Measurements from ENCODE around the gene ENSA. TPM values are rescaled to one million over a fixed set of nuclear protein-coding genes. Genes with fewer than 3 reads are reported as not detected.
"Not testable (repeated sequence)": the region's sequence is repeated elsewhere in the genome, so short reads cannot be mapped to it uniquely, and the experiment has no call there.

Gene ENSA
- total and polyA plus RNA-seq, 4 donors: 19.0 to 59.8 (median 55.3) TPM

GRCh38 chr1:150603711-150604110 lies 25.7 kb downstream of the ENSA start:
- TF ChIP-seq RXRA (IDR thresholded peaks at IDR 0.05) (no peak), HNF4G (IDR thresholded peaks at IDR 0.05) (no peak), GABPA (IDR thresholded peaks at IDR 0.05 in 1 of 2, conservative IDR thresholded peaks at IDR 0.05 in 1 of 2) (no peak), FOXA2 (IDR thresholded peaks at IDR 0.05) (no peak), REST (IDR thresholded peaks at IDR 0.05) (no peak), RAD21 (IDR thresholded peaks at IDR 0.05) (no peak)
- no peaks in the 10 kb centered on the region for H3K27me3 ChIP-seq (ENCODE audit: control insufficient read depth in 4 of 4, insufficient read depth in 4 of 4, low read length in 3 of 4)
- H3K27ac ChIP-seq (ENCODE audit: low read depth in 1 of 2, low read length in 2 of 2): peak overlapping the region; percentile 85
- no peak for DNase-seq (ENCODE audit: low spot score)
- 97% methylated on average over 3 of the region's 3 CpGs for WGBS
- H3K9me3 ChIP-seq (ENCODE audit: control insufficient read depth in 4 of 4, low read length in 3 of 4): no peaks in the 10 kb centered on the region
- H3K4me1 ChIP-seq (ENCODE audit: control insufficient read depth in 4 of 4, insufficient read depth in 4 of 4, low read length in 3 of 4): peaks cover 0 to 17% (median 0%) of the 10 kb centered on the region in 4 donors
- peak overlapping the region in 1 of 2 donors; percentile 21 for H3K9ac ChIP-seq (ENCODE audit: low read depth in 1 of 2, low read length in 2 of 2)
- no peak overlapping the region for H3K4me3 ChIP-seq (ENCODE audit: low read depth in 1 of 3, low read length in 3 of 3)
- H3K36me3 ChIP-seq (ENCODE audit: control insufficient read depth in 4 of 4, insufficient read depth in 3 of 4, low read depth in 1 of 4, low read length in 3 of 4): no peaks in the 10 kb centered on the region

- H3K27me3 ChIP-seq (ENCODE audit: control insufficient read depth in 4 of 4, insufficient read depth in 4 of 4, low read length in 3 of 4); DNase-seq (ENCODE audit: low spot score); H3K9ac ChIP-seq (ENCODE audit: low read depth in 1 of 2, low read length in 2 of 2); H3K4me3 ChIP-seq (ENCODE audit: low read depth in 1 of 3, low read length in 3 of 3); H3K36me3 ChIP-seq (ENCODE audit: control insufficient read depth in 4 of 4, insufficient read depth in 3 of 4, low read depth in 1 of 4, low read length in 3 of 4); H3K9me3 ChIP-seq (ENCODE audit: control insufficient read depth in 4 of 4, low read length in 3 of 4): not testable (repeated sequence)
- Histone ChIP-seq H3K4me1 (ENCODE audit: control insufficient read depth in 4 of 4, insufficient read depth in 4 of 4, low read length in 3 of 4) (peaks cover 0 to 14% (median 0%) of the 10 kb centered on the region in 4 donors), H3K27ac (ENCODE audit: low read depth in 1 of 2, low read length in 2 of 2) (peak overlapping the region in 1 of 2 donors; percentile 39)
- 96% methylated on average over 12 of the region's 12 CpGs for WGBS
Measured at GRCh38 chr1:150602372-150602771, 27.0 kb downstream of the ENSA start.

GRCh38 chr1:150601540-150601939 lies 27.9 kb downstream of the ENSA start:
- H3K27ac ChIP-seq (ENCODE audit: low read depth in 1 of 2, low read length in 2 of 2): peak overlapping the region; percentile 39
- no peak for TF ChIP-seq HNF4G (IDR thresholded peaks at IDR 0.05)
- no peak for TF ChIP-seq RAD21 (IDR thresholded peaks at IDR 0.05)
- TF ChIP-seq ATF3 (IDR thresholded peaks at IDR 0.05): no peak
- no peak for TF ChIP-seq GABPA (IDR thresholded peaks at IDR 0.05 in 1 of 2, conservative IDR thresholded peaks at IDR 0.05 in 1 of 2)
- no peak for TF ChIP-seq ZBTB33 (IDR thresholded peaks at IDR 0.05)
- no peak for TF ChIP-seq MAX (IDR thresholded peaks at IDR 0.05)
- no peak for TF ChIP-seq SP1 (IDR thresholded peaks at IDR 0.05)
- TF ChIP-seq HNF4A (conservative IDR thresholded peaks at IDR 0.05): no peak

GRCh38 chr1:150598346-150598745 lies 31.1 kb downstream of the ENSA start:
- not testable (repeated sequence) for H3K27ac ChIP-seq (ENCODE audit: low read depth in 1 of 2, low read length in 2 of 2); H3K4me3 ChIP-seq (ENCODE audit: low read depth in 1 of 3, low read length in 3 of 3); H3K9ac ChIP-seq (ENCODE audit: low read depth in 1 of 2, low read length in 2 of 2); H3K36me3 ChIP-seq (ENCODE audit: control insufficient read depth in 4 of 4, insufficient read depth in 3 of 4, low read depth in 1 of 4, low read length in 3 of 4); DNase-seq (ENCODE audit: low spot score); H3K4me1 ChIP-seq (ENCODE audit: control insufficient read depth in 4 of 4, insufficient read depth in 4 of 4, low read length in 3 of 4); H3K27me3 ChIP-seq (ENCODE audit: control insufficient read depth in 4 of 4, insufficient read depth in 4 of 4, low read length in 3 of 4); H3K9me3 ChIP-seq (ENCODE audit: control insufficient read depth in 4 of 4, low read length in 3 of 4)
- 74% methylated on average over 4 of the region's 4 CpGs for WGBS

More at GRCh38 chr1:150601540-150601939, 27.9 kb downstream of the ENSA start:
- no peaks in the 10 kb centered on the region for H3K9me3 ChIP-seq (ENCODE audit: control insufficient read depth in 4 of 4, low read length in 3 of 4)
- H3K9ac ChIP-seq (ENCODE audit: low read depth in 1 of 2, low read length in 2 of 2): no peak overlapping the region
- no peak for DNase-seq (ENCODE audit: low spot score)
- no peak overlapping the region for H3K4me3 ChIP-seq (ENCODE audit: low read depth in 1 of 3, low read length in 3 of 3)
- peaks cover 0 to 14% (median 0%) of the 10 kb centered on the region in 4 donors for H3K4me1 ChIP-seq (ENCODE audit: control insufficient read depth in 4 of 4, insufficient read depth in 4 of 4, low read length in 3 of 4)
- no peaks in the 10 kb centered on the region for H3K27me3 ChIP-seq (ENCODE audit: control insufficient read depth in 4 of 4, insufficient read depth in 4 of 4, low read length in 3 of 4)
- no peaks in the 10 kb centered on the region for H3K36me3 ChIP-seq (ENCODE audit: control insufficient read depth in 4 of 4, insufficient read depth in 3 of 4, low read depth in 1 of 4, low read length in 3 of 4)
